IMR-90 (cell line): ENCODE measurements around the gene NRP1.

Source experiments
- CEBPB ChIP-seq: IDR thresholded peaks from 2 replicates; pipeline ENCODE4 v1.6.1; 2012; ENCODE audit warnings: low read depth, low read length, improper control_type of control experiment
- POLR2A ChIP-seq: IDR thresholded peaks from 2 replicates; pipeline ENCODE4 v1.6.1; 2012; ENCODE audit warnings: mild to moderate bottlenecking, low read depth, low read length
- RAD21 ChIP-seq: IDR thresholded peaks from 2 replicates; pipeline ENCODE4 v1.6.1; 2012; ENCODE audit warnings: low read length, improper control_type of control experiment
- TF ChIP-seq, protein P1 (sequence below): conservative IDR thresholded peaks from 2 replicates; pipeline ENCODE4 v1.5.1; 2012; ENCODE audit warnings: mild to moderate bottlenecking, low read depth, low read length, improper control_type of control experiment

- TF ChIP-seq CEBPB (peak; percentile 38), POLR2A (no peak), RAD21 (peak; percentile 45)
- TF ChIP-seq, protein P1, sequence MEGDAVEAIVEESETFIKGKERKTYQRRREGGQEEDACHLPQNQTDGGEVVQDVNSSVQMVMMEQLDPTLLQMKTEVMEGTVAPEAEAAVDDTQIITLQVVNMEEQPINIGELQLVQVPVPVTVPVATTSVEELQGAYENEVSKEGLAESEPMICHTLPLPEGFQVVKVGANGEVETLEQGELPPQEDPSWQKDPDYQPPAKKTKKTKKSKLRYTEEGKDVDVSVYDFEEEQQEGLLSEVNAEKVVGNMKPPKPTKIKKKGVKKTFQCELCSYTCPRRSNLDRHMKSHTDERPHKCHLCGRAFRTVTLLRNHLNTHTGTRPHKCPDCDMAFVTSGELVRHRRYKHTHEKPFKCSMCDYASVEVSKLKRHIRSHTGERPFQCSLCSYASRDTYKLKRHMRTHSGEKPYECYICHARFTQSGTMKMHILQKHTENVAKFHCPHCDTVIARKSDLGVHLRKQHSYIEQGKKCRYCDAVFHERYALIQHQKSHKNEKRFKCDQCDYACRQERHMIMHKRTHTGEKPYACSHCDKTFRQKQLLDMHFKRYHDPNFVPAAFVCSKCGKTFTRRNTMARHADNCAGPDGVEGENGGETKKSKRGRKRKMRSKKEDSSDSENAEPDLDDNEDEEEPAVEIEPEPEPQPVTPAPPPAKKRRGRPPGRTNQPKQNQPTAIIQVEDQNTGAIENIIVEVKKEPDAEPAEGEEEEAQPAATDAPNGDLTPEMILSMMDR = peak; percentile 44
These were observed 205.1 kb downstream of the NRP1 start for GRCh38 chr10:33129141-33129995.
